Mesendoderm (in vitro differentiated cells): ENCODE measurements around the gene ZNF557.
"Not testable (repeated sequence)": the region's sequence is repeated elsewhere in the genome, so short reads cannot be mapped to it uniquely, and the experiment has no call there.

Experiments
- DNase-seq: peaks from one replicate; pipeline ENCODE4 v3.0.0; 2013
- H2AK5ac ChIP-seq: 2 replicates; pipeline ENCODE4 v1.6.1; 2013; ENCODE audit warnings: low read length, inconsistent platforms
- H2BK120ac ChIP-seq: 2 replicates; pipeline ENCODE4 v1.6.1; 2013; ENCODE audit warnings: low read depth, mild to moderate bottlenecking, low read length, moderate library complexity, mixed read lengths
- H2BK15ac ChIP-seq: replicated peaks from 2 replicates; pipeline ENCODE4 v1.6.1; 2013; ENCODE audit warnings: low read depth, mild to moderate bottlenecking, moderate library complexity
- H2BK5ac ChIP-seq: 2 replicates; pipeline ENCODE4 v1.6.1; 2013; ENCODE audit warnings: low read length, inconsistent platforms
- H3K18ac ChIP-seq: 2 replicates; pipeline ENCODE4 v1.6.1; 2013; ENCODE audit warnings: mild to moderate bottlenecking, low read length, mixed read lengths
- H3K23ac ChIP-seq: one replicate; pipeline ENCODE4 v1.6.1; 2013; ENCODE audit warnings: low read length
- H3K27ac ChIP-seq: 2 replicates; pipeline ENCODE4 v1.5.1; 2013; ENCODE audit warnings: low read depth, mild to moderate bottlenecking, inconsistent platforms, low read length, moderate library complexity
- H3K27me3 ChIP-seq: 2 replicates; pipeline ENCODE4 v1.6.1; 2013; ENCODE audit warnings: low read length, control low read depth, mild to moderate bottlenecking, inconsistent platforms; ENCODE audit not compliant: insufficient read depth, poor library complexity
- H3K36me3 ChIP-seq: 2 replicates; pipeline ENCODE4 v1.6.1; 2013; ENCODE audit warnings: low read length, inconsistent platforms; ENCODE audit not compliant: control insufficient read depth, insufficient read depth
- H3K4ac ChIP-seq: one replicate; pipeline ENCODE4 v1.6.1; 2013; ENCODE audit warnings: low read depth, mild to moderate bottlenecking, low read length, moderate library complexity
- H3K4me1 ChIP-seq: 2 replicates; pipeline ENCODE4 v1.6.1; 2013; ENCODE audit warnings: low read depth, low read length, inconsistent platforms; ENCODE audit not compliant: control insufficient read depth
- H3K4me2 ChIP-seq: 2 replicates; pipeline ENCODE4 v1.6.1; 2013; ENCODE audit warnings: low read length
- H3K4me3 ChIP-seq: 2 replicates; pipeline ENCODE4 v1.5.1; 2013; ENCODE audit warnings: mild to moderate bottlenecking, low read length
- H3K56ac ChIP-seq: one replicate; pipeline ENCODE4 v1.6.1; 2013; ENCODE audit warnings: low read length
- H3K79me1 ChIP-seq: 2 replicates; pipeline ENCODE4 v1.6.1; 2013; ENCODE audit warnings: low read length, inconsistent platforms
- H3K79me2 ChIP-seq: 2 replicates; pipeline ENCODE4 v1.6.1; 2013; ENCODE audit warnings: mild to moderate bottlenecking, low read length; ENCODE audit not compliant: control insufficient read depth, insufficient read depth
- H3K9ac ChIP-seq: 2 replicates; pipeline ENCODE4 v1.6.1; 2013; ENCODE audit warnings: low read length, inconsistent platforms
- H4K5ac ChIP-seq: one replicate; pipeline ENCODE4 v1.6.1; 2013; ENCODE audit warnings: low read length
- H4K8ac ChIP-seq: one replicate; pipeline ENCODE4 v1.6.1; 2013; ENCODE audit warnings: low read depth, mild to moderate bottlenecking, control low read depth, low read length, moderate library complexity
- WGBS: extraction: QIAGEN DNeasy Blood & Tissue Kit; methylation state at CpG from one replicate; pipeline ENCODE4 v1.1.7; 2013; ENCODE audit warnings: low lambda C conversion rate, missing lambda C conversion rate; ENCODE audit not compliant: insufficient coverage; ENCODE audit errors: extremely low coverage; 5-methylcytosine and 5-hydroxymethylcytosine counted together

The ZNF557 gene

DNA sequence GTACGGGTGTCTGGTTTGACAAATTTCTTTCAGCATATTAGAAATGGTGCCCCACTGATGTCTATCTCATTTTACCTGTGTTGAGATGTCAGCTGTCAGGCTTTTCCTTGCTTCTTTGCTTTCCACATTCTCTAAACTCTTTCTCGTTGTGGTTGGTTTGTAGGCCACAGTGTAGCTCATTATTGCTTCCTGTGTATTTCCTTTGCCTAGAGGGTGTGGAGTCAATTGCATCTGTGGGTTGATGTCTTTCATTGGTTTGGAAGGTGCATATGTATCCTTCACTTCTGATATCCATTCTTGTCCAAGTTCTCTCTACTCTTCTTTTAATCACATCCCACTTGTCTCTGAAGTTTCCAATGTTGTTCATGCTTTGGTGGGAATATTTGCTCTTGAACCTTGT is 27.9 kb upstream of the ZNF557 start:
- H3K4me2 ChIP-seq, H3K4me3 ChIP-seq, H3K27ac ChIP-seq, H2BK5ac ChIP-seq, H3K4me1 ChIP-seq, H2AK5ac ChIP-seq, H3K18ac ChIP-seq, H3K4ac ChIP-seq, H3K9ac ChIP-seq, H3K36me3 ChIP-seq, H3K56ac ChIP-seq, H3K23ac ChIP-seq, DNase-seq, H2BK120ac ChIP-seq, H4K8ac ChIP-seq, H4K5ac ChIP-seq, H2BK15ac ChIP-seq, H3K79me1 ChIP-seq, H3K79me2 ChIP-seq, H3K27me3 ChIP-seq: not testable (repeated sequence)
- WGBS: no CpG with 5 or more reads among the region's 2 CpGs

DNA sequence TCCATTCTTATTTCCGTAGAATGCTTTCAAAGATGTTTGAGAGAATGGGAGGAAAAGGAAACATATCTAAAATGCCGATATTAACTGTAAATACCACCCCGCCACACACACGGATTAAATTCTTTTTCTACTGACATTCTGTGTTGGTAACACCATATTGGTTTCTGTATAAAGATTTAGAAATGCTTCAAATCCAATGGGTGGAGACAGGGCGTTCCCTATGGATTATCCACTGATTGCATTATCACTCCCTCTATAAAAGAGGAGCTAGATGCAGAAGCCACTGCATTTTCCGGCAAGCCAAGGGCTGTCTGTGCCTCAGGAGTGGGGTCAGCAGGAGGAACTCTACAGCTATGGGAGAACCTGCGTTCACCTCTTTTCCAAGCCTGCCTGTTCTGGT is 20.5 kb upstream of the ZNF557 start, which contains the start of gene MBD3L2:
TSS of gene MBD3L2 (plus strand) at position 301 of the 400 bp plus-strand sequence. CDS start at position 354, 53 bp downstream.
- not testable (repeated sequence) for H3K79me2 ChIP-seq, H3K4me2 ChIP-seq, H2AK5ac ChIP-seq, H3K4me1 ChIP-seq, H4K8ac ChIP-seq, H3K56ac ChIP-seq, H3K4me3 ChIP-seq, H3K36me3 ChIP-seq, H3K4ac ChIP-seq, H2BK120ac ChIP-seq, H3K79me1 ChIP-seq, H3K27me3 ChIP-seq, H3K23ac ChIP-seq, H4K5ac ChIP-seq, H2BK15ac ChIP-seq, DNase-seq, H3K18ac ChIP-seq, H2BK5ac ChIP-seq, H3K27ac ChIP-seq, H3K9ac ChIP-seq
- WGBS: no CpG with 5 or more reads among the region's 7 CpGs

DNA sequence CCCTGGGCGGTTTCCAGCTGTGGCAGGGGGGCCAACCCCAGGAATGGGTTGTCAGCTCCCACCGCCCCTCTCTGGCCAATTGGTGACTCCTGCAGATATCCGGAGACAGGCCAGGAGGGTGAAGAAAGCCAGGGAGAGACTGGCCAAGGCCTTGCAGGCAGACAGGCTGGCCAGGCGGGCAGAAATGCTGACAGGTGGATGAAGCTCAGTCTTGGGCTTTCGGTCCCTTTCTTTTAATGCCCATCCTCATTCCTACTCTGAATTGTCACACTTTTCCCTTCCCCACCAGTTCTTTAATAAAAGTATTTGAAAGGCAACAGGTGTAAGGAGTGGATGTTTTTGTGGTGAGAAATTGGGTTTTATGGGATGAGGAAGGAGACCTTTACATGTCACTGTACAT is 18.1 kb upstream of the ZNF557 start:
- not testable (repeated sequence) for H3K4ac ChIP-seq, H3K36me3 ChIP-seq, H3K9ac ChIP-seq, H2AK5ac ChIP-seq, H3K4me3 ChIP-seq, H4K5ac ChIP-seq, H3K79me2 ChIP-seq, H3K4me2 ChIP-seq, H3K23ac ChIP-seq, DNase-seq, H3K4me1 ChIP-seq, H3K27ac ChIP-seq, H2BK5ac ChIP-seq, H2BK15ac ChIP-seq, H3K56ac ChIP-seq, H3K27me3 ChIP-seq, H4K8ac ChIP-seq, H3K79me1 ChIP-seq, H3K18ac ChIP-seq, H2BK120ac ChIP-seq
- WGBS: no CpG with 5 or more reads among the region's 5 CpGs

DNA sequence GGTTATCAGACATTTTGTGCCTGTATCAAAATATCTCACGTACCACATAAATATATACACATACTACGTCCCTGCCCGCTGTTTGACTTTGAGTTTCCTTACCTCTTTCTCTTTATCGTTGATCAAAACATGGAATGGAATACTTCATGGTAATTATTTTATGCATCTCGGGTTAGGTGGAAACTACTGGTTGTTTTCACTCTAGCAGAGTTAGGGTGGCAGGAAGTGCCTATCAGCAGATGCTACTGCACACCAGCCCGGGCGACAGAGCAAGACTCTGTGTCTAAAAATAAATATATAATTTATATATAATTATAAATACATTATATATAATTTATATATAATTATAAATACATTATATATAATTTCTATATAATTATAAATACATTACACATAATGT is 16.6 kb upstream of the ZNF557 start:
- not testable (repeated sequence) for H4K5ac ChIP-seq, H4K8ac ChIP-seq, H3K4me3 ChIP-seq, H3K4me2 ChIP-seq, H3K36me3 ChIP-seq, H3K79me2 ChIP-seq, H3K4me1 ChIP-seq, H2BK5ac ChIP-seq, H2BK15ac ChIP-seq, H3K79me1 ChIP-seq, H3K27ac ChIP-seq, H3K56ac ChIP-seq, H3K27me3 ChIP-seq, DNase-seq, H2BK120ac ChIP-seq, H3K18ac ChIP-seq, H3K23ac ChIP-seq, H3K4ac ChIP-seq, H2AK5ac ChIP-seq, H3K9ac ChIP-seq
- WGBS: no CpG with 5 or more reads among the region's 7 CpGs

DNA sequence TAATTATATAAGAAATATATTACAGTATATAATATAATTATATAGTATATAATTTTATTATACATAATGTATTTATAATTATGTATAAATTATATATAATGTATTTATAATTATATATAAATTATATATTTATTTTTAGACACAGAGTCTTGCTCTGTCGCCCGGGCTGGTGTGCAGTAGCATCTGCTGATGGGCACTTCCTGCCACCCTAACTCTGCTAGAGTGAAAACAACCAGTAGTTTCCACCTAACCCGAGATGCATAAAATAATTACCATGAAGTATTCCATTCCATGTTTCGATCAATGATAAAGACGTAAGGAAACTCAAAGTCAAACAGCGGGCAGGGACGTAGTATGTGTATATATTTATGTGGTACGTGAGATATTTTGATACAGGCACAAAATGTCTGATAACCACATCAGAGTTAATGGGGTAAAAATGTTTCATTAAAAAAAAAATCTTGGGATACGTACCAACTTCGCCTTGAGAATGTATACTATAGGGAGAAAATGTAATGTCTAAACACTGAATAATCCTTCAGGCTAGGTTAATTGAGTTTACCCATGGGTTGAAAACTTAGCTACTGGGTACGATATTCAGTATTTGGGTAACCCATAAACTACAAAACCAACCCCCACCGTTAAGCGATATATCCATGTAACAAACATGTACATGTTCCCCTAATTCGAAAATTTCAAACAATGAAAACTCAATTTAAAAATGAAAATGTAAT is 14.7 kb upstream of the ZNF557 start:
- H3K4me3 ChIP-seq, H3K4ac ChIP-seq, H3K27ac ChIP-seq, H3K18ac ChIP-seq, H3K36me3 ChIP-seq, H3K4me1 ChIP-seq, H3K23ac ChIP-seq, H2BK5ac ChIP-seq, H3K79me2 ChIP-seq, H3K4me2 ChIP-seq, H2AK5ac ChIP-seq, H4K5ac ChIP-seq, H2BK15ac ChIP-seq, DNase-seq, H4K8ac ChIP-seq, H3K9ac ChIP-seq, H3K79me1 ChIP-seq, H3K56ac ChIP-seq, H3K27me3 ChIP-seq, H2BK120ac ChIP-seq: not testable (repeated sequence)
- WGBS: no CpG with 5 or more reads among the region's 14 CpGs

DNA sequence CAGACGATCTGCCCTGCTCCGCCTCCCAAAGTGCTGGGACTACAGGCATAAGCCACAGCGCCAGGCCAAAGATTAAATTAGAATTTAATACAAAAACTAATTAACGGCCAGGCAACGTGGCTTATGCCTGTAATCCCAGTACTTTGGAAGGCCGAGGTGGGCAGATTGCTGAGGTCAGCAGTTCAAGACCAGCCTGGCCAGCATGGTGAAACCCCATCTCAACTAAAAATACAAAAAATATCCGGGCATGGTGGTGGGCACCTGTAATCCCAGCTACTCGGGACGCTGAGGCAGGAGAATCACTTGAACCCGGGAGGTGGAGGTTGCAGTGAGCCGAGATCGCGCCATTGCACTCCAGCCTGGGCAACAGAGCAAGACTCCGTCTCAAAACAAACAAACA is 13.8 kb upstream of the ZNF557 start:
- H3K18ac ChIP-seq, H4K5ac ChIP-seq, H2BK5ac ChIP-seq, H3K79me2 ChIP-seq, H3K56ac ChIP-seq, H3K27me3 ChIP-seq, H3K79me1 ChIP-seq, H3K4me3 ChIP-seq, H3K4ac ChIP-seq, DNase-seq, H2AK5ac ChIP-seq, H2BK15ac ChIP-seq, H2BK120ac ChIP-seq, H3K23ac ChIP-seq, H3K4me1 ChIP-seq, H4K8ac ChIP-seq, H3K36me3 ChIP-seq, H3K4me2 ChIP-seq, H3K9ac ChIP-seq, H3K27ac ChIP-seq: not testable (repeated sequence)
- WGBS: no CpG with 5 or more reads among the region's 14 CpGs
